OCI-LY3 (cell line): ENCODE measurements around the gene KAT14.

Source experiments
- CTCF ChIP-seq: fragments of 200-600, 300-600 bp; sonication (generic); IDR thresholded peaks from 2 replicates; pipeline ENCODE4 v1.5.1; 2014; ENCODE audit warnings: antibody characterized with exemption, low read length, low read depth
- EZH2phosphoT487 ChIP-seq: fragments of 200-600 bp; shearing (Covaris generic); IDR thresholded peaks from 2 replicates; pipeline ENCODE4 v1.6.1; 2018; ENCODE audit warnings: antibody characterized with exemption, mixed run types, low read depth

GRCh38 chr20:18139832-18140231 lies 2.2 kb downstream of the KAT14 start:
- TF ChIP-seq EZH2phosphoT487 (no peak), CTCF (no peak)
